Muscle of leg (tissue), 11 donors: ENCODE results near the gene DDX39B. TPM values are rescaled to one million over a fixed set of nuclear protein-coding genes. Genes with fewer than 3 reads are reported as not detected.

Experiments
- DNase-seq: peaks from one replicate; pipeline ENCODE4 v3.0.0; 2013
- H3K27ac ChIP-seq: one replicate; pipeline ENCODE4 v1.5.1; 2013; ENCODE audit warnings: mild to moderate bottlenecking, low read length, control low read depth
- H3K27me3 ChIP-seq: one replicate; pipeline ENCODE4 v1.6.1; 2013; ENCODE audit warnings: low read length; ENCODE audit not compliant: control insufficient read depth, insufficient read depth
- H3K36me3 ChIP-seq: one replicate; pipeline ENCODE4 v1.6.1; 2013; ENCODE audit warnings: low read length; ENCODE audit not compliant: control insufficient read depth, insufficient read depth
- H3K4me1 ChIP-seq: one replicate; pipeline ENCODE4 v1.6.1; 2013; ENCODE audit warnings: low read length; ENCODE audit not compliant: control insufficient read depth, insufficient read depth
- H3K4me3 ChIP-seq: one replicate; pipeline ENCODE4 v1.5.1; 2013; ENCODE audit warnings: low read length, control low read depth
- H3K9me3 ChIP-seq: replicated peaks from 2 replicates; pipeline ENCODE4 v1.6.1; 2013; ENCODE audit warnings: low read depth, low read length; ENCODE audit not compliant: control insufficient read depth
- WGBS: methylation state at CpG from one replicate; pipeline ENCODE4 v1.1.5; 2013; ENCODE audit warnings: missing lambda C conversion rate; ENCODE audit not compliant: insufficient coverage; 5-methylcytosine and 5-hydroxymethylcytosine counted together
- polyA plus RNA-seq, 8 donors: library from polyadenylated mRNA; unstranded; fragments of 120-200 nt; gene quantifications; one replicate each; pipeline versions ENCODE4 v1.2.1 to v1.2.3, GENCODE V29; 2013; ENCODE audit warnings: inconsistent platforms in 1 of 8, low replicate concordance in 1 of 8; ENCODE audit not compliant: insufficient read length in 8 of 8, insufficient read depth in 1 of 8
- total RNA-seq: library from RNA; stranded (reverse); fragments of 120-200 nt; gene quantifications from one replicate; pipeline ENCODE4 v1.2.4, GENCODE V29; 2013

DDX39B gene
- total and polyA plus RNA-seq, 9 donors, result 311 to 433 (median 371) TPM

DNA sequence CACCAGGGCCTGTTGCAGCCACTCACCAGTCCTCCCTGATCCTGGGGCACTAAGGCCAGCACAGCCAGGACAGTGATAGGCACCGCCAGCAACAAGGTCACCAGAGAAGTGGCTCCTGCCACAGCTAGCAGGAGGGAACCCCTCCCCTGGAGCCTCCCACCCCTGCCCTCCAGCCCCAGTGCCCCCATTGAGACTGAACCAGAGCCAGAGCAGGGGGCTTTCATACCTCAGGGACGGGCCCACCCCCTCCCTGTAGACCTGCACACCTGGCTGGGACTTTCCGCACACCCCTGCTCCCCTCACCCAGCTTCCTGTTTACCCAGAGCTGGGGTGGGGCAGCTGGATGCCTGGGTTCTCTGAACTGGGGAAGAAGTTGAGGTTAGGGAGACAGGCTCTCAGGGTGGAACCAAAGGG lies 40.4 kb upstream of the DDX39B start, which contains the start of gene LTB:
Gene LTB (minus strand): TSS at position 195 of the 414 bp plus-strand sequence. CDS start 7 bp downstream, at position 188.
- no peak for DNase-seq
- peak within 1 kb of the TSS; percentile 53 for H3K27ac ChIP-seq
- peak within 1 kb of the TSS; percentile 62 for H3K4me3 ChIP-seq
- no peaks in the 10 kb centered on the region for H3K36me3 ChIP-seq
- H3K9me3 ChIP-seq, result no peaks in the 10 kb centered on the region
- 75% methylated on average over 1 of the region's 3 CpGs for WGBS
- H3K27me3 ChIP-seq, result peaks cover 14% of the 10 kb centered on the region
- peaks cover 17% of the 10 kb centered on the region for H3K4me1 ChIP-seq

DNA sequence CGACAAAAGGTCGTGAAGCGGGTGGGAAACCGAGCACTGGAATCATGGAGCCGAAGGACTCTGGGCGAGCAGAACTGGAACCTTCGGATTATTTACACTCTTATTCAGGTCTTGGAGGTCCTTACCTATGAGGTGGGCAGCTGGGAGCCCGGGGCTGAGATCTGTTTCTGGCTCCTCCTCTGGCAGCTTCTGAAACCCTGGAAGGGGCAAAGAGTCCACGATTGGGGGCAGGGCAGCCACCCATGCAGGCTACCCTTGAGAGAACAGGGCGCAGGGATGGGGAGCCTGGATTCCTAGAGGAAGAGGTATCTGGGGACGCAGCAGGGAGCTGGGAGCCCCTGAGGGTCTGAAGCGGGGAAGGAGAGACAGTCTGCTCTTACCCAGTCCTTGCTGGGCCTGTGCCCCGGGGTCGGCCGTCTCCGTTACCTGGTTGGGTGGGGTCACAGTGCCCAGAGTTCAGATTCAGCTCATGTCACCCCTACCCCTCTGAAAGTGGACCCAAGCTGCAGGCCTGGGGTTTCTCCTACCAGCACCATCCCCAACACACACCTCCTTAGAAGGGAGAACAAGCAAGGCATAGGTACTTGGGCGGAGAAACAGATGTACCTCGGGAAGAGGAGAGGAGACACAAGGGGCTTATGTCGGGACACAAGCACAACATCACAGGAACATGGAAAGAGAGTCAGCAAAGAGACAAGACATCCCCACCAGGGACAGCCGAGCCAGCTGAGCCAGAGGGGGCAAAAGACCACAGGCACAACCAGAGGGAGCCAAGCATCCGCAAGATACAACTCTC lies 39.8 kb upstream of the DDX39B start:
- no peak for DNase-seq
- H3K27me3 ChIP-seq, result peaks cover 14% of the 10 kb centered on the region
- no peaks in the 10 kb centered on the region for H3K36me3 ChIP-seq
- H3K9me3 ChIP-seq, result no peaks in the 10 kb centered on the region
- peak overlapping the region; percentile 62 for H3K4me3 ChIP-seq
- peak overlapping the region; percentile 53 for H3K27ac ChIP-seq
- peaks cover 17% of the 10 kb centered on the region for H3K4me1 ChIP-seq
- WGBS, result 10% methylated on average over 12 of the region's 21 CpGs

GRCh38 chr6:31580807-31581433 lies 39.1 kb upstream of the DDX39B start:
- Histone ChIP-seq H3K36me3 (no peaks in the 10 kb centered on the region), H3K4me3 (peak overlapping the region; percentile 62), H3K27me3 (peaks cover 14% of the 10 kb centered on the region), H3K9me3 (no peaks in the 10 kb centered on the region), H3K4me1 (peaks cover 17% of the 10 kb centered on the region), H3K27ac (peak overlapping the region; percentile 53)
- DNase-seq, result peak; percentile 92
- WGBS, result under 1% methylated on average over 54 of the region's 62 CpGs

DNA sequence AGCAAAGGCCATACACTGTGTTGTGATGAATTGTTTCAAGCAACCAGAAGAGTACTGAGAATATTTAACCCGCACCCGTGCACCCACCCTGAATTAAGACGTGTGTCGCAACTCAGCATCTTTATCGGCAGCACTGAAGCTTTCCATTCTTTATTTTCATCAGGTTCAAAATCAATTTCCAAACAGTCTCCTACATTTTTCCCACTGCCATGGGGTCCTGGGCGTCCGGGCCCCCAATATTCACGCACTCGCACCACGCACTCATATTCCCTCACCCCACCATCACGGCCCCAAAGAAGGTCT lies 38.6 kb upstream of the DDX39B start:
- Histone ChIP-seq H3K36me3 (no peaks in the 10 kb centered on the region), H3K4me3 (peak overlapping the region; percentile 62), H3K4me1 (peaks cover 15% of the 10 kb centered on the region), H3K27ac (no peak overlapping the region), H3K9me3 (no peaks in the 10 kb centered on the region), H3K27me3 (peaks cover 14% of the 10 kb centered on the region)
- DNase-seq, result no peak
- WGBS, result 26% methylated on average over 11 of the region's 11 CpGs

GRCh38 chr6:31579546-31580437 lies 38.0 kb upstream of the DDX39B start:
- no peak overlapping the region for H3K27ac ChIP-seq
- H3K36me3 ChIP-seq, result no peaks in the 10 kb centered on the region
- no peak overlapping the region for H3K4me3 ChIP-seq
- WGBS, result 100% methylated on average over 1 of the region's 8 CpGs
- peaks cover 17% of the 10 kb centered on the region for H3K4me1 ChIP-seq
- no peak for DNase-seq
- peaks cover 14% of the 10 kb centered on the region for H3K27me3 ChIP-seq
- no peaks in the 10 kb centered on the region for H3K9me3 ChIP-seq

DNA sequence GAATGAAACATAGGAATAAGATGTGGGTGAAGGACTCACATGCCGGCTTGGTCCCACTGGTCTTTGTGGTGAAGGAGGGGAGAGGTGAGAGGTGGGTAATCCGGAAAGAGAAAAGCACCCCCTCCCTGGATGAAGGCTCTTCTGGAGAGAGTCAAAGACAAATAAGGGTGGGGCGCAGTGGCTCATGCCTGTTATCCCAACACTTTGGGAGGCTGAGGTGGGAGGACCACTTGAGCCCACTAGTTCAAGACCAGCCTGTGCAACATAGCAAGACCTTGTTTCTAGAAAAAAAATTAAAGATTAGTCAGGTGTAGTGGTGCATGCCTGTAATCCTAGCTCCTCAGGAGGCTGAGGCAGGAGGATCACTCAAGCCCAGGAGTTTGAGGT lies 37.3 kb upstream of the DDX39B start:
- H3K4me1 ChIP-seq, result peaks cover 17% of the 10 kb centered on the region

DNA sequence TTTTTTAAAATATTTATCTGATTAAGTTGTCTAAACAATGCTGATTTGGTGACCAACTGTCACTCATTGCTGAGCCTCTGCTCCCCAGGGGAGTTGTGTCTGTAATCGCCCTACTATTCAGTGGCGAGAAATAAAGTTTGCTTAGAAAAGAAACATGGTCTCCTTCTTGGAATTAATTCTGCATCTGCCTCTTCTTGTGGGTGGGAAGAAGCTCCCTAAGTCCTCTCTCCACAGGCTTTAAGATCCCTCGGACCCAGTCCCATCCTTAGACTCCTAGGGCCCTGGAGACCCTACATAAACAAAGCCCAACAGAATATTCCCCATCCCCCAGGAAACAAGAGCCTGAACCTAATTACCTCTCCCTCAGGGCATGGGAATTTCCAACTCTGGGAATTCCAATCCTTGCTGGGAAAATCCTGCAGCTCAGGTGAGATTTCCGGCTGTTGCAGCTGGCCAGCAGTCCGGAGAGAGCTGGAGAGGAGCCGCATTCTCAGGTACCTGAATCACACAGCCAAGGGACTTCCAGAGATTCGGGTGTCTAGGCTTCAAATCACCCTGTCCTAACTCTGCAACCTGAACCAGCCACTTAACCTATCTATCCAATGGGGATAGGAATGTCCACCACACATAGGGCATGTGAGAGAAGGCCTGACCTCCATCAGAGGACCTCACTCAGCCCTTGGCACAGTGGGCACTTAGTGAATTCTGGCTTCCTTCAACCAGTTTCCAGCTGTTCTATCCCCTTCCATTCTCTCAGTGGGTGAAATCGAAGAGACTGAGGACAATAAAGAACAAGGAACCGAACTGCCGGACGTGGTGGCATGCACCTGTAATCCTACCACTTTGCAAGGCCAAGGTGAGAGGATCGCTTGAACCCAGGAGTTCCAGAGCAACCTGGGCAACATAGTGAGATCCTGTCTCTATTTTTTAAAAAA lies 36.6 kb upstream of the DDX39B start:
- H3K36me3 ChIP-seq, result no peaks in the 10 kb centered on the region
- H3K27ac ChIP-seq, result no peak overlapping the region
- H3K4me1 ChIP-seq, result peaks cover 17% of the 10 kb centered on the region
- H3K4me3 ChIP-seq, result no peak overlapping the region
- peaks cover 14% of the 10 kb centered on the region for H3K27me3 ChIP-seq
- H3K9me3 ChIP-seq, result no peaks in the 10 kb centered on the region
- DNase-seq, result no peak
- 53% methylated on average over 5 of the region's 12 CpGs for WGBS

More for the DNA sequence above, 37.3 kb upstream of the DDX39B start:
- H3K27ac ChIP-seq, result no peak overlapping the region
- H3K27me3 ChIP-seq, result peaks cover 14% of the 10 kb centered on the region
- H3K9me3 ChIP-seq, result no peaks in the 10 kb centered on the region
- WGBS, result 92% methylated on average over 2 of the region's 3 CpGs
- no peaks in the 10 kb centered on the region for H3K36me3 ChIP-seq
- H3K4me3 ChIP-seq, result no peak overlapping the region
- DNase-seq, result no peak

GRCh38 chr6:31577579-31577966 lies 35.8 kb upstream of the DDX39B start:
- whole genome bisulfite sequencing, result 78% methylated on average over 2 of the region's 3 CpGs
- no peak overlapping the region for H3K27ac ChIP-seq
- no peaks in the 10 kb centered on the region for H3K9me3 ChIP-seq
- no peak overlapping the region for H3K4me3 ChIP-seq
- no peak for DNase-seq
- H3K27me3 ChIP-seq, result peaks cover 14% of the 10 kb centered on the region
- H3K36me3 ChIP-seq, result no peaks in the 10 kb centered on the region
- peaks cover 17% of the 10 kb centered on the region for H3K4me1 ChIP-seq

DNA sequence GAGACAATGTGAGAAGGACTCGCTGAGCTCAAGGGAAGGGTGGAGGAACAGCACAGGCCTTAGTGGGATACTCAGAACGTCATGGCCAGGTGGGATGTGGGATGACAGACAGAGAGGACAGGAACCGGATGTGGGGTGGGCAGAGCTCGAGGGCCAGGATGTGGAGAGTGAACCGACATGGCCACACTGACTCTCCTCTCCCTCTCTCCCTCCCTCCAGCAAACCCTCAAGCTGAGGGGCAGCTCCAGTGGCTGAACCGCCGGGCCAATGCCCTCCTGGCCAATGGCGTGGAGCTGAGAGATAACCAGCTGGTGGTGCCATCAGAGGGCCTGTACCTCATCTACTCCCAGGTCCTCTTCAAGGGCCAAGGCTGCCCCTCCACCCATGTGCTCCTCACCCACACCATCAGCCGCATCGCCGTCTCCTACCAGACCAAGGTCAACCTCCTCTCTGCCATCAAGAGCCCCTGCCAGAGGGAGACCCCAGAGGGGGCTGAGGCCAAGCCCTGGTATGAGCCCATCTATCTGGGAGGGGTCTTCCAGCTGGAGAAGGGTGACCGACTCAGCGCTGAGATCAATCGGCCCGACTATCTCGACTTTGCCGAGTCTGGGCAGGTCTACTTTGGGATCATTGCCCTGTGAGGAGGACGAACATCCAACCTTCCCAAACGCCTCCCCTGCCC lies 35.2 kb upstream of the DDX39B start:
- peaks cover 17% of the 10 kb centered on the region for H3K4me1 ChIP-seq
- no peak for DNase-seq
- WGBS, result 92% methylated on average over 13 of the region's 19 CpGs
- no peaks in the 10 kb centered on the region for H3K9me3 ChIP-seq
- H3K27ac ChIP-seq, result no peak overlapping the region
- no peak overlapping the region for H3K4me3 ChIP-seq
- H3K36me3 ChIP-seq, result no peaks in the 10 kb centered on the region
- peaks cover 12% of the 10 kb centered on the region for H3K27me3 ChIP-seq
